CD4-positive, alpha-beta T cell treated with Interleukin-4 for 4 hours (primary cell): ENCODE results near the gene ZIC5.
A peak's percentile ranks its signal among the peaks of the same experiment; 100 is the strongest.

Source experiments
- DNase-seq: peaks from one replicate; pipeline ENCODE4 v3.0.0-alpha.2; 2020

Gene ZIC5

GRCh38 chr13:99975626-99976025 is 4.1 kb upstream of the ZIC5 start:
- DNase-seq: no peak

GRCh38 chr13:99974939-99975561 is 3.5 kb upstream of the ZIC5 start:
- DNase-seq: no peak

DNA sequence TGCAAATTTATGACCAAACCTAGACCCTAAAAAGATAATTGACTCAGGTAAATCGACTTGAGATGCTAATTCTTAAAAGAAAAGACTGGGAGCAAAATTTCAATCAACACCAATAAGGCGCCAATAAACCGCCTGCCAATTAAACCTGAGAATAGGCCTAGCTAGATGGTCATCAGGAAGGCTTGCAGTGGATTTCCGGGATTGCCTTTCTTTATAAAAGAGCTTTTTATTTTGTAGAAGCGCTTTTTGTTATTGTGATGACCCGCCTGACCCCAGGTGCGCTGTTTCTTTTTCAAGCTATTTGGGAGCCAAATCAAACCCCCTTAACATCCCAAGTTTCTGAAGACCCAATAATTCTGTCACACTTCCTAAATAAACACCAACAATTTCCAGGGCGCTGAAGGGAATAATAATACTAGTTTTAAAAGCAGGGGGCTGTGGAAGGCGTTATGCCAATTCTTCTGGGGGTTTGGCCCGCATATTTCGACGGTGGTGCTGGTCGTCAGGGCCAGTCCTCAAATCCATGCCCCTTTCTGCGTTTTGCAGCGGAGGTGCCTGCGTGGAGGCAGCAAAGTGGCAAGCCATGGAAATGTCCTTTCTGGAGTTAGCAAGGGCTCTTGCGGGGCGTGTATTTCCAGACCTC is 2.9 kb upstream of the ZIC5 start:
- DNase-seq: no peak

DNA sequence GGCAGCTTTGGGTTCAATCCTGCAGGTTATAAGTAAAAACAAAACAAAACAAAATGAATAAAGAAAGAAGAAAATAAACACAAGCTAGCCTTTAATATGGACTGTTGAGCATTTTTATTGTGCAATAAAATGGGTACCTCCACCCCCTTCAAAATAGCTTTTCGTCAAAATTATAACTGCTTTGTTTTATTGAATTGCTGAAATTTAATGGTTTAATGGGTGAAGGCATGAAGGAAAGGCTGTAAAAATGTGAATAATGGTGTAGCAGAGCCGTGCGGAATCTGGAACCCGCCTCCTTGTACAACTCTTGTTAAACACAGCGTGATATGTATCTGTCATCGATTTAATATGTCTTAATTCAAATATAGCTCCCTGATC is 2.2 kb upstream of the ZIC5 start:
- DNase-seq: no peak

DNA sequence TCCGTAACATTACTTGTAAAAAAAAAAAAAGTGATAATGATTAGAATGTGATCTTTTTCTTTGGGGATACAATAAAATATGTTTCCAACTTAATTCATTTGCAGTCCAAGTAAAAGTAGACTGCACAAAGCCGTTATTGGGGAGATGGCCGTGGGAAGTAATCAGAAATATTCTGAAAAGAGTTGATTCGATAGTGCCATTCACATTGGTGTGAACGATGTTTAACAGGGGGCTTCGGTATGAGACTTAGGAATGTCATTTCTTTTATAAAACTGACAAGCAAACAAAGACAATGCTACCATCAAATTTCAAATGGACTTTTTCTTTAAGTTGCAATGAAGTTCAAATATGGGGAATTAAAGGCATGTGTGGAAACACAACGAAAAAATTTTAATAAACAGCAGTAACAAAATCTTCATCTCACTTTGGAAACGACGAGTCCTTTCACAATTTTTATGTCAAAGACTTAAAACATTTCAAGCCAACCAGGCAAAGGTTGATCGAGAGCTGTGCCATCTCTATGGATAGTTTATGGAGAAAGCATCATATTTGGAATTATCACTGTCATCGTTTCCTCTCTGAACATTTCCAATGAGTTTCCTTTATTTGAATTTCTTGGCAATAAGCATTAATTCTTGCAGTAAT is 1.7 kb upstream of the ZIC5 start:
- no peak for DNase-seq

- DNase-seq: no peak
These were observed 694 bp upstream of the ZIC5 start for GRCh38 chr13:99972190-99972731.

- no peak for DNase-seq
These were observed 654 bp downstream of the ZIC5 start for GRCh38 chr13:99970651-99971575.

- DNase-seq: peak; percentile 11
These were observed 1.5 kb downstream of the ZIC5 start for GRCh38 chr13:99969919-99970650.

DNA sequence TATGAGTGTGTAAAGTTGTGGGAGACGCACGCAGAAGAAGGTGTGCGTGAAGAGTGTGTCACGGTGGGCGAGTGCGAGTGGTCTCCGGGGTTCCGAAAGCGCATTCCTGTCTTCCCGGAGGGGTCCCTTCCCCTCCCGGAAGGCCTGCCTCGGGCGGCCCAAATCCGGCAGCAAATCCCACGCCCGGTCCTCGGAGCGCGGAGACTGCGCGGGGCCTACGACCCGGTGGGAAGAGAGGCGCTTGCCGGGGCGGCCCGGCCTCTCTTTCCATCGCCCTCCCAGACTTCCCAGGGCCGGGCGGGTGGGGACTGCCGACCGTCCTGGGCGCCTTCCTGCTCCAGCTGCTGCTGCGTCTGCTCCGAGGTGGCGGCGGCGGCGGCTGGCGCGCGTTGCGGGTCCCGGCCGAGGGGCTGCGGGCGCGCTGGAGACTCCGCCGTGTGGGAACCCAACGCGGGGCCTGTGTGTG is 2.1 kb downstream of the ZIC5 start:
- DNase-seq: no peak

- no peak for DNase-seq
These were observed 2.8 kb downstream of the ZIC5 start for GRCh38 chr13:99968521-99969452.

DNA sequence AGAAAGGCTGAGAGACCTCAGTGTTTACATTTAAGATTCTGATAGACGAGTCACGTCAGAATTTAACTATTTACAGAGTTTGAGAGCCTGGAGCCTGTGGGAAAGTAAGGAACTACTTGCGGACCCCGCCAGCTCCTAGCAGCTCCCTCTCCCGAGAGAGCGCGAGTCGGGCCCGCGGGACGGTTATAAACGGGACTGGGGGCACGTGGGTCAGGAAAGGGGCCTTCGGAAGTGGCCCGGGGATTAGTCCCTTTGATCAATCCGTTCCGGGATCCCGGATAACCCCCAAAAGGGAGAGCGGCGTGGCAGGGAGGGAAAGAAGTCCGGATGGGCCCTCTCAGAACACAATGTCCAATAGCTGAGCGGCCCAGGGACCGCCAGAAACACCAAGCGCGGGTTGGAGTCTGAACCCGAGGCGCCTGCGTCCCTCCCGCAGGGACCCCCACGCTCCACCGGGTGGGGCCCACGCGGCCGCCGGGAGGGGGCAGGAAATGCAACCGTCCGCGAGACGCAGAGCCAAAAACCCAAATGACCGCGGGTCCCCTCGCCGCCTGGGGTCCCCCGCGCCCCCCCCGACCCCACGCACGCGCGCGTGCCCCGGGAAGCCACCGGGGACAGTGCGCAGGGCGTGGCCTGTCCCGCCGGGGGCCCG is 3.6 kb downstream of the ZIC5 start:
- DNase-seq: no peak

- DNase-seq: no peak
These were observed 4.1 kb downstream of the ZIC5 start for GRCh38 chr13:99967498-99967868.

- DNase-seq: no peak
These were observed 5.3 kb downstream of the ZIC5 start for GRCh38 chr13:99966064-99966805.

GRCh38 chr13:99965329-99966000 is 6.1 kb downstream of the ZIC5 start:
- no peak for DNase-seq

- no peak for DNase-seq
These were observed 7.7 kb downstream of the ZIC5 start for GRCh38 chr13:99963816-99964339.

DNA sequence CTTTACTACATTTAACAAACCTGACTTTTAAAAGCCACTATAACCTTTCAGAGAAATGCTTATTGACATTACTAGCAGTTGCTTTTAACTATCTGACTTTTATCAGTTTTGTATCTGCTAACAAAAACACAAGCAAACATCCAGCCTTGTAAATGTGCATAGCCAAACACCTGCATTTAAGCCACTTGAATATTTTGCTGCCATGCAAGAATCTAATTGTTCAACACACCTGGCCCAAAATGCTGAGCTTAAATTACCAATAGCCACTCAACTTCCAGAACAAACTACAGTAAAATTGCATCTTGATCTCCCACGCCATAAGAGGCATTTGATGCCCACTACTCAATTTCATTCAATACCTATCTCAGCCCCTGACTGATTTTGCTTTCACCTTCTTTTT is 9.3 kb downstream of the ZIC5 start:
- no peak for DNase-seq

- DNase-seq: no peak
These were observed 9.9 kb downstream of the ZIC5 start for GRCh38 chr13:99961636-99962035.

DNA sequence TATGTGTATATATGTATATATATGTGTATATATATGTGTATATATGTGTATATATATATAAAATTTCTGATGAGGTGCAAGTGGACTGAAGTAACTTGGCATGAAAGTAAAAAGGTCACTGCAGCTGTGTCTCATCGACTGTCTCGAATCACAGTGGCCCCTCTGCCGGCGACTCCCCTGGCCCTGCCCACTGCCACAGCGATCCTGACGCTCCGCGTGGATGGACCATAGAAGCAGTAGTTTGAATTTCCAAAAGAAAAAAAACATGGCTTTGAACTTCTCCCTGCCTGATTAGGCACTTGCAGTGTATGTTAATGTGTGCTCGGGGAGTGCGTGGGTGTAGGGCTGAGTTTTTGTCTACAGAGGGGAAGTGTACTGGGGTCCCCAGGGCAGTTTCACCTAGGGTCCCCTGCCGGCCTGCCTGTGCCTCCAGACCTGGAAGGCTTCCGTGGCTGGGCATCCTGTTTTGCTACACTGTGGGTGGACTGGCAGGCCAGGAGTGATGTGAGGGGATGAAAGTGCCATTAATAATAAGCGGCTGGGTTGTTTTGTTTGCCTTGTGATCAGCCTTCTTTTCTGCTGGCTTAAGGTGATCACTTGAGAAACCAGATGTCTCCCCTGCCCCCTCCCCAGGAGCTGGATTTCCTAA is 10.8 kb downstream of the ZIC5 start:
- no peak for DNase-seq
